Measurements from ENCODE around the gene MED25. TPM values are rescaled to one million over a fixed set of nuclear protein-coding genes. Genes with fewer than 3 reads are reported as not detected.

Gene MED25
- total RNA-seq, 1 donor from 2014 or later: 9.9 TPM

DNA sequence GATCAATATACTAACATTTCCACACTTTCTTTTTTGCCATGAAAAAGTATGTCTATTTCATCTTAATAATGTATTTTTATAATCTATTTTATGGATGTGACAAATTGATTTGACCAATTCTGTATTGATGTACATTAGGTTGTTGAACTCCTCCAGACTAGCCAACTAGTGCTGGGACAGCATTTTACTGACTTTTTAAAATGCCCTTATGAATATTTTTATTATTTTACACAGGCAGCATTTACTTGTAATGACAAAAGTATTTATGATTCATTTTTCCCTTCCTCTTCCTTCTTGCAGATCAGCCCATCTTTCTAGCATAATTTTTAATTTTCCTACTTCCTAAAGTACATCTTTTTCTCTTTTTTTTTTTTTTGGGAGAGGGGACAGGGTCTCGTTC is 4.1 kb upstream of the MED25 start:
- peak in 1 of 2 donors; percentile 12 for DNase-seq (ENCODE audit: low read depth in 2 of 2)

DNA sequence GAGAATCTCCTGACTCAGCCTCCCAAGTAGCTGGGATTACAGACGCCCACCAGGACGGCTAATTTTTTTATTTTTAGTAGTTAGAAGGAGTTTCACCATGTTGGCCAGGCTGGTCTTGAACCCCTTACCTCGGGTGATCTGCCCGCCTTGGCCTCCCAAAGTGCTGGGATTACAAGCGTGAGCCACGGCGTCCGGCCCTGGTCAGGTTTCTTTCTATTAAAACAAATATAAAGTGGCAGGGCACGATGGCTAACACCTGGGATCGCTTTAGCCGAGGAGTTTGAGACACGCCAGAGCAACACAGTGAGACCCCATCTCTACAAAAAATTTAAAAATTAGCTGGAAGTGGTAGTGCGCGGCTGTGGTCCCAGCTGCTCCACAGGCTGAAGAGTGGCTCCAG is 1.5 kb upstream of the MED25 start:
- no peak for DNase-seq (ENCODE audit: low read depth in 2 of 2)

DNA sequence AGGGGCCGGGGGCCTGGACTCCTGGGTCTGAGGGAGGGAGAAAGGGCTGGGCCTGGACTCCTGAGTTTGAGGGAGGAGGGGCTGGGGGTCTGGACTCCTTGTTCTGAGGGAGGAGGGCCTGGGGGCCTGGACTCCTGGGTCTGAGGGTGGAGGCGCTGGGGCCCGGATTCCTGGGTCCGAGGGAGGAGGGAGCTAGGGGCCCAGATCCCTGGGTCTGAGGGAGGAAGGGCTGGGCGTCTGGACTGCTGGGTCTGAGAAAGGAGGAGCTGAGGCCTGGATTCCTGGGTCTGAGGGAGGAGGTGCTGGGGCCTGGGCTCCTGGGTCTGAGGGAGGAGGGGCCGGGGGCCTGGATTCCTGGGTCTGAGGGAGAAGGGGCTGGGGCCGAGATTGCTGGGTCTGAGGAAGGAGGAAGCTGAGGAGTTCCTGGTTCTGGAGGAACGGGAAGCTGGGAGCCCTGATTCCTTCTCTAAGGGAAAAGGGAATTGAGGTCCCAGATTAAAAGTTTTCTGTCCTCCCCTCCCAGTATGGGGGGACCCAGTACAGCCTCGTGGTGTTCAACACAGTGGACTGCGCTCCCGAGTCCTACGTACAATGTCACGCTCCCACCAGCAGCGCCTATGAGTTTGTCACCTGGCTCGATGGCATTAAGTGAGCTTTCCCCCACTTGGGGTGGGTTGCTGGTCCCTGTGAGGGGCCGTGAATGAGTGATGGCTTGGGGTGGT is 721 bp downstream of the MED25 start:
- peak in 1 of 2 donors; percentile 18 for DNase-seq (ENCODE audit: low read depth in 2 of 2)

DNA sequence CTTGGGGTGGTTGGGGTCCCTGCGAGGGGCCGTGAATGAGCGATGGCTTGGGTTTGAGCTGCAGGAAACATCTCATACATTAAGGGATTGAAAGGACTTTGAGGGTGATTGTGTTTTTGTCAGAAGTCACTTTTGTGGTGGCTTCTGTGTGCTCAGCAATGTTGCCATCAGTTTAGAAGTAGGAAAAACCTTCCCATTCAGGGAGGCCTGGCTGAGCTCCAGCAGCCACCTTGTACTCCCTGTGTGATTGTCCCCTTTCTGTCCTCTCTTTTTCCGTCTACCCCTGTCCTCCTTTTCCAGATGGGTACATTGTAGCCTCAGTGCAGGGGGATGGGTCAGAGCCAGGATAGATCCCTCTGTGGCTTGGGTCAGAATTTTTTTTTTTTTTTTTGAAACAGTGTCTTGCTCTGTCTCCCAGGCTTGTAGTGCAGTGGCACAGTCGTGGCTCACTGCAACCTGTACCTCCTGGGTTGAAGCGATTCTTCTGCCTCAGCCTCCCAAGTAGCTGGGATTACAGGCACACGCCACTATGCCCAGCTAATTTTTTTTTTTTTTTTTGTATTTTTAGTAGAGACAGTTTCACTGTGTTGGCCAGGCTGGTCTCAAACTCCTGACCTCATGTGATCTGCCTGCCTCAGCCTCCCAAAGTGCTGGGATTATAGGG is 1.5 kb downstream of the MED25 start:
- peak in 1 of 2 donors; percentile 20 for DNase-seq (ENCODE audit: low read depth in 2 of 2)

DNA sequence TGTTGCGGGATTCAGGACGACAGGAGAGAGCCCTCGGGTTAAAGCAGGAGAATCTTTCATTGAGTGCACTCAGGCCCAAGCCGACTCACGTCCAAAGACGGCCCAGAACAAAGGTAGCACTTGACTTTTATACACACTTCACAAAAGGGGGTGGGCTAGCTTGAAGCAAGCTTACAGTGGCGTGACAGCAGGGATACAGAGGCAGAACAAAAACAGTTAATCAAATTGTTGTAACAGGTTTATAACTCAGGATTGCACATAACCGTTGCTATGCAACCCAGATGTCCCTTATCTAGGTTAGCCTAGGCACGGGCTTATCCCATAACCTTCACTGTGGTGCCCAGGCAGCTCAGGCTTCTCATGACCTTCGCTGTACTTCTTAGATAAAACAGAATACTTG is 2.0 kb downstream of the MED25 start:
- no peak for DNase-seq (ENCODE audit: low read depth in 2 of 2)

DNA sequence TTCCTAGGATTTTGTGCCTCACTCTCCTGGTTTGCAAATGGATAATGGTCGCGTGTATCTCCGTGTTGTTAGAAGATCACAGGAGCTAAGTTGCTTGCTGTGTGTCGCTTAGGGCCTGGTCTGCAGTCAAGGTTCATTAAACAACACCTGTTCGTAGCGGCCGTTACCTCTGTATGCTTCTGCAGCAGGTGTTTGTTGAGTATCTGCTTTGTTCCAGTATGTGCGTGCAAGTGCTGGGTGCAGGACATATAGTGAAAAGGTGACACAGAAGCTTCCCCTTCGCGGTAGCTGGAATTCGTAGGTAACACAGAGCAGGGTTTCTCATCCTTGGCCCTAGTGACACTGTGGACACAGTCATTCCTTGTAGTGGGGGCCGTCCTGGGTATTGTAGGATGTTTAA is 5.4 kb downstream of the MED25 start:
- DNase-seq (ENCODE audit: low read depth in 2 of 2): no peak

DNA sequence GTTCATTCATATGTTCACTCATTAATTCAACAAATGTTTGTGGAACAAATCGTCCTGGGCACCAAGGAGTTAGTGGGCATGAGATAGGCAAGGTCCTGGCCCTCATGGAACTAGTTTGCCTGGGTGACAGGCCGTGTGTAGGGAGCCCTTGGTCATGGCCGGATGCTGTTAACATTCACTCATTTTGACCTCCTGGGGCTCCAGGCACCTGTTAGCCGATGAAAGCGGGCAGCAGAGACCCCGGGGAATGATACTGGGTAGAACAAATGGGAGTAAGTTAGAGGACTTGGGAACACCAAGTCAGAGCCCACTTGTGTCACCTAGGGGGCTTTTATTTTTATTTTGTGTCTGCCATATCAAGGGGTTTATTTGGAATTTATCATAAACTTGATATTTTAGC is 6.6 kb downstream of the MED25 start:
- no peak for DNase-seq (ENCODE audit: low read depth in 2 of 2)

DNA sequence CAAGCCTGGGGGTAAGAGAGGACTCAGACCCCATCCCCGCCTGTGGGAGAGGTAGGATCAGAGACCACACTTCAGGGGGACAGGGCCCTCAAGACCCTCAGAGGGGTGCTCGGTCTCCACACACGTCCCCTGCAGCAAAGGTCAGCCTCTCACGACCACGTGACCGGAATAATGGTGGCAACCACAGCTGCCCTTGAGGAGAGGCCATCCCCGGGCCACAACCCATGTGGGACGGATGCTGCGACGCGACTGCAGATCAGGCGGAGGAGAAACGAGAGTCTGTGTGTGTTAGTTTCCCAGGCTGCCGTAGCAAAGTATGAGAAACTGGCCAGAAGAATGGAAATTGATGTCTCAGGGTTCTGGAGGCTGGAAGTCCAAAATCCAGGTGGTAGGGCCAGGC is 8.9 kb downstream of the MED25 start:
- no peak for DNase-seq (ENCODE audit: low read depth in 2 of 2)

DNA sequence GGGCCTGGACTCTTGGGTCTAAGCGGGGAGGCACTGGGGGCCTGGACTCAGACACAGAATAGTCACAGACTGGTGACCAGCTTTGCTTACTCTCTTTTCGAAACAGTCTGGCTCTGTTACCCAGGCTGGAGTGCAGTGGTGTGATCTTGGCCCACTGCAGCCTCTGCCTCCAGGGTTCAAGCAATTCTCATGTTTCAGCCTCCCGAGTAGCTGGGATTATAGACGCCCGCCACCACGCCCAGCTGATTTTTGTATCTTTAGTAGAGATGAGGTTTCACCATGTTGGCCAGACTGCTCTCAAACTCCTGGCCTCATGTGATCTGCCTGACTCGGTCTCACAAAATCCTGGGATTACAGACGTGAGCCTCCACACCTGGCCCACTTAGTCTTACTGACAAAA is 11.1 kb downstream of the MED25 start:
- no peak for DNase-seq (ENCODE audit: low read depth in 2 of 2)

DNA sequence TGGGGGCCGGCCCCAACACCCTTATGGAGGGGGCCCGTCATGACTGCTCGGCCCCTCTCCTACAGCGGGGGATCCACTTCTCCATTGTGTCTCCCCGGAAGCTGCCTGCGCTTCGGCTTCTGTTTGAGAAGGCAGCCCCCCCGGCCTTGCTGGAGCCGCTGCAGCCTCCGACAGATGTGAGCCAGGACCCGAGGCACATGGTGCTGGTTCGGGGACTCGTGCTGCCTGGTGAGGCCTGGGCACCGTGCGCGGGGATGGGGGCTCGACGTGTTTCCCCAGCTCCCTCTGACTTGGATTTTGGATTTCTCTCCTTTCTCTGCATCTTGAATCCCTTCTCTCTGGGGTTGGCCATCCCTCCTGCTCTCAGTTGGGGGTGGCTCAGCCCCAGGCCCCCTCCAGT is 11.6 kb downstream of the MED25 start:
- DNase-seq (ENCODE audit: low read depth in 2 of 2): no peak

DNA sequence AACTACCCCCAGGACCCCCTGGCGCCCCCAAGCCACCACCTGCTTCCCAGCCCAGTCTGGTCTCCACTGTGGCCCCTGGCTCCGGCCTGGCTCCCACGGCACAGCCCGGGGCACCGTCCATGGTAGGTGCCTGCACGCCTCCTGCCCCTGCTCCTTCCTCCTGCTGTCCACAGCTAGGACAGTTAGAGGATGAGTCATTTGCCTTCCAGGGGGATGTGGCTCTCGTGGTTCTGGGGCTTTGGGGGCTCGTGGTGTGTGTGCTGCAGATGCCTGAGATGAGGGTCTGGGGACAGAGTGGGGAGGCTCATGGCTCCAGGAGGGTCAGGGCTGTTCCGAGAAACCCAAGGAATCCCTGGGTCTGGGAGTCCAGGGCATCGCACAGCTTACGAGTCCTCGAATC is 12.7 kb downstream of the MED25 start:
- DNase-seq (ENCODE audit: low read depth in 2 of 2): no peak

DNA sequence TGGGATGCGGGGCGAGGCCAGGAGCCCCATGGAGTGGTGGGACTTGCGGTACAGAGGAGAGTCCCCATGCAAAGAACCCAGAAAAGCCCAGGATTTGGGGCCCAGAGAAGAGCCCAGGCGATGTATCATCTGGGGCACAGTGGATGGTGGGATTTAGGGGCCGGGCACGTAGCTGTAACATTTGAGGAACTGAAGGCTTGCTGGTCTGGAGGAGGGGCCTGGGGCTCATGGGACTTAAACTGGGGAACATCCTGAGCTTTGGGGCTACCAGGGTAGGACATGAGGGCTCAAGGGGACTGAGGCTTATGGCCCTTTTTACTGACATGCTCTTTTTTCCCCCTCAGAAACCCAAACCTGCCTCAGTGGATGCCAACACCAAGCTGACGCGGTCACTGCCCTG is 13.5 kb downstream of the MED25 start:
- no peak for DNase-seq (ENCODE audit: low read depth in 2 of 2)

DNA sequence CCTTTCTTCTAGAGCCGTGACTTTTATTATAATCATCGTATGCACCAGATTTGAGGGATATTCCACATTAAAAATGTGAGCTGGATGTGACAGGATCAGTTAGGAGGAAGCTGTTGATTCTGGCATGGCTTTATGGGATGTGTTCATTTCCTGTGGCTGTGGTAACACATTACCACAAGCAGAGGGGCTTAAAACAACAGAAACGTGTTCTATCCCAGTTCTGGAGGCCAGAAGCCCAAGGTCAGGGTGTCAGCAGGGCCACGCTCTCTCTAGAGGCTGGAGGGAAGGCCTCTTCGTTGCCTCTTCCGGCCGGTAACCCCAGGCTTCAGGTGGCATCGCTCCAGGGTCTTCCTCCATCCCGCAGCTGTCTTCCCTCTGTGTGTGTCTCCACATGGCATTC is 14.5 kb downstream of the MED25 start:
- peak; percentile 36 to 92 for DNase-seq (ENCODE audit: low read depth in 2 of 2)

DNA sequence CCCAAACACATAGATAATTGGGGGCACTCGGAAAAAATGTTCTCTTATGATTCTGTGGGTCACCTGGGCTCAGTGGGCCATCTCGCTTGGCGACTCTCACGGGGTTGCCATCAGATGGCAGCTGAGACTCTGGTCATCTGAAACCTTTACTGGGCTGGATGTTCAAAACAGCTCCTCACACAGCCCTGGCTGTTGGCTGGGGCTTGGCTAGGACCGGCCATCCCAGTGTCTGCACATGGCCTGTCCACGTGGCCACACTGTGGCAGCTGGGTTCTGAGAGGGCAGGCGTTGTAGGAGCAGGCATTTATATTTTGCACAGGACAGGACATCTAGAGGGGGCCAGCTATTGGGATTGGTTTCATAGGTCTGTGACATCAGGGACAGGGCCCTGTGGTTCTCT is 15.5 kb downstream of the MED25 start:
- no peak for DNase-seq (ENCODE audit: low read depth in 2 of 2)

DNA sequence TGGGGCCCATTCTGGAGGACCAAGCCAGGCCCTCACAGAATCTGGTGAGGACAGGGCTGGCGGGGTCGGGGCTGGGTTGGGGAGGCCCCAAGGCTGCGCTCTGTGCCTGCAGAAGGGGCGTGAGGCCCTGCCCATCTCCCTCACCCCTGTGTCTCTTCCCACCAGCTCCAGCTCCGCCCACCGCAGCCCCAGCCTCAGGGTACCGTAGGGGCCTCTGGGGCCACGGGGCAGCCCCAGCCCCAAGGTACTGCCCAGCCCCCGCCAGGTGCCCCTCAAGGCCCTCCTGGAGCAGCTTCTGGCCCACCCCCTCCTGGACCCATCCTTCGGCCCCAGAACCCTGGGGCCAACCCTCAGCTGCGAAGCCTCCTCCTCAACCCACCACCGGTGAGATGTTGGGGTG is 17.5 kb downstream of the MED25 start:
- DNase-seq (ENCODE audit: low read depth in 2 of 2): no peak

DNA sequence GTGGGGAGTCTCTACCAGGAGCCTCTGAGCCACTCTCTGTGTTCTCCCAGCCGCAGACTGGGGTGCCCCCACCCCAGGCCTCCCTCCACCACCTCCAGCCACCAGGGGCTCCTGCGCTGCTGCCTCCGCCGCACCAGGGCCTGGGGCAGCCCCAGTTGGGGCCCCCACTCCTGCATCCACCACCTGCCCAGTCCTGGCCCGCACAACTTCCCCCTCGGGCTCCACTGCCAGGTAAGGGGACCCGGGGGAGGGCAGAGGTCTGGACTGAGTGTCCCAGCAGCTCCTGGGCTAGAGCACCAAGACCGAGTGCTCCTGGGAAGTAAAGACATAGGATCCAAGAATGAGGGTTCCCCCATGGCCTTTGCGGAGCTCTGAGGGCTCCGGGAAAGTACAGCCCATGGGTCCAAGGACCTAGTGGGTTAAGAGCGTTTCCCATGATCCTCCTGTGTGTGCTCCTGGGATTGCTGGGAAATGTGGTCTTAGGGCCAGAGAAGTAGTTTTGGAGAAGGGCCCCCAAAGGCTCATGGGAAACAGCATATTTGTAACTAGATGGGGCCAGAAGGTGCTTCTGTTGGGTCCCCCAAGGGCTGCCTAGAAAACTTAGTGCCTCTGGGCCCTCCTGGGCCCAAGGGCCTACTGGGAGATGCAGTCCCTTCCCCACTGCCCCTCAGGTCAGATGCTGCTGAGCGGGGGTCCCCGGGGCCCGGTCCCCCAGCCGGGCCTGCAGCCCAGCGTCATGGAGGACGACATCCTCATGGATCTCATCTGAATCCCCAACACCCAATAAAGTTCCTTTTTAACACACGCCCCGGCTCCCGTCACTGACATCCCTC is 18.3 kb downstream of the MED25 start:
- DNase-seq (ENCODE audit: low read depth in 2 of 2): no peak

DNA sequence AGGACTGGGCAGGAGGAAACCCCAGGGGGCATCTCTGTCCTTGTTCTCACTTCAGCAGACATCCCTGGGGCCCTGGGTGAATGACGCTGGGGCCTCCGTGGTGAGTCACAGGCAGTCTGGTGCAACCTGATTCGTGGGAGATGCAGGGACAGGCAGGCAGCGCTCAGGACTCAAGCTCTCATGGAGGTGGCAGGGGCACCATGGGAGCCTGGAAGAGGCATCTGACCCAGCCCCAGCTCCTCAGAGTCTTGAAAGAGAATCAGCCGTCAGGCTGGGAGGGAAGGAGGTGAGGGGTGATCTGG is 18.9 kb downstream of the MED25 start:
- DNase-seq (ENCODE audit: low read depth in 2 of 2): no peak

DNA sequence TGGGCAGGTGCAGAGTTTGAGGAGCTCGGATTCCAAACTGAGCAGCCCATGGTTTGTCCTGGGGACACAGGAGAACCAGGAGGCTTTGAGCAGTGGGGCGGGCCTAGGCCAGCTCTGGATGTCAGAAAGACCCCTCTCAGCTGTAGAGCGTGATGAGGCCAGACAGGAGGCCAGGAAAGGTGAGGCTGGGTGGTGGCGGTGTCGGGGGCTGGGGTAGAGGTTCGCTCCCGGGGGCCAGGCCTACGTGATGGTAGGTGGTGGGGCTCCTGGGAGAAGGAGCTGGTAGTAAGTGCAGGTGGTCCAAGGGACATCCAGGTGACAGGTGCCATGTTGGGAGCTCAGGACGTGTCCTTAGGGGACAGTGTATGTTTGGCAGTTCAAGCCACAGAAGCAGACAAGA is 19.3 kb downstream of the MED25 start:
- DNase-seq (ENCODE audit: low read depth in 2 of 2): no peak

DNA sequence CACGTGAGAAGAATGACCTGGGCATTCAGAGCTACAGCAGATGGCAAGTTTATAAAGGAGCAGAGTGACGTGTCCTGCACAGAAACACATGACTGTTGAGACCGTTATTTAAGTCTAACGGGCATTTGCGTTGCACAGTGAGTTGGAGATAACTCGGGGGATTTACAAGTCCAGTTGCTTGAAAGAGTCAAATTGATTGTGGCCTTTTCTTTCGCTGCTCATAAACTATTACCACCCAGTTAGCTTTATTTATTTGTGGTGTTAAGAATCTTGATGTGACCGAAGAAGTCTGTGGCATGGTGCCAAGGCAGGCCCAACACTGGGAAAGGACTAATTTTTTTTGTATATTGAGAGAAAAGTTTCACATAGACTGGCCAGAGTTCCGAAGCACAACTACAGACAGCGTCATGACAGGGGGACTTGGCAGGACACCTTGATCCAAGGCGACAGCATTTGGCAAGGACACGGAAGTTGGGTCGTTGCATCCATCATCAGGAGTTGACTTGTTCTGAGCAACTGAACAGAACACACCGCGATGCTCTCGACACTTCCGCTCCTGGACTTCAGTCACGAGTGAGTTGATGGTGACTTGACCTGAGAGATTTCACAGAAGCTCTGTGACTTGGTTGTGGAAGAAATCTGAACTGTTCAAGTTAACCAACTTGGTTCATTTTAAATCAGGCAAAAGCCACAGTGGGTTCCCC is 20.9 kb downstream of the MED25 start:
- DNase-seq (ENCODE audit: low read depth in 2 of 2): no peak

DNA sequence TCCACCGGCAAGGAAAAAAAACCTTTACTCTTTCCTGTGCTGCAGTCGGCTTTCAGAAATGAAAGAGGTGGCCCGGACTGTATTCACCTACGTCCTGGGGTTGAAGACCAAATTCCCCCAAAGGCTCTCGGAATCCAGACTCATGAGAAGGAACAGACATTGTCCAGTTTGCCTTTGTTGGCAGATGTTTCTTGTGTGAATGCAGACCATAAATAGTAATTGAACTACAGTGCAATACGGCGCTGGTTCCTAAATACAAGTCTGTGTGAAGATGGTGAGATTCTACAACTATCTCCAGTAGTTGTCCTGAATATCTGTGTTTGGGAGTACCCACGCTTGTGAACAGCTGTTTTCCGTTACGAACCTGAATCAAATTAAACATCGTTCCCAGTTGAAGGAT is 21.6 kb downstream of the MED25 start:
- DNase-seq (ENCODE audit: low read depth in 2 of 2): no peak

DNA sequence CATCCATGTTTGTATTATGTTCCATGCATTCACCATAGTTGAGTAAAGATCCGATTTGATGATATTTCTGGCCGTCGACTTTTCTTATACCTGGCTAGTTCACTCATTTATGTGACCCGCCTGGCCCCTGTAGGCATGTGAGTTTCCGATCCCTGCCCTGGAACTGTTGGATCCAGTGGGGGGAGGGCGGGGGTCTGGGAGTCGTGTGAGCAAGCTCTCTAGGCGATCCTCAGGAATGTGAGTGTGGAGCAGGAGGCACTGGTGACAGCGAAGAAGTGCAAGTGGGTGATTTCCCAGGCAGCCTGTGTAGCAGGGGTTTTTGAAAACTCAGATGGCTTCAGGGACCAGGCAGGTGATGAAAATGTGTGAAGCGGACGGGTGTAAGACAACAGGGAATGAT is 22.2 kb downstream of the MED25 start:
- no peak for DNase-seq (ENCODE audit: low read depth in 2 of 2)

DNA sequence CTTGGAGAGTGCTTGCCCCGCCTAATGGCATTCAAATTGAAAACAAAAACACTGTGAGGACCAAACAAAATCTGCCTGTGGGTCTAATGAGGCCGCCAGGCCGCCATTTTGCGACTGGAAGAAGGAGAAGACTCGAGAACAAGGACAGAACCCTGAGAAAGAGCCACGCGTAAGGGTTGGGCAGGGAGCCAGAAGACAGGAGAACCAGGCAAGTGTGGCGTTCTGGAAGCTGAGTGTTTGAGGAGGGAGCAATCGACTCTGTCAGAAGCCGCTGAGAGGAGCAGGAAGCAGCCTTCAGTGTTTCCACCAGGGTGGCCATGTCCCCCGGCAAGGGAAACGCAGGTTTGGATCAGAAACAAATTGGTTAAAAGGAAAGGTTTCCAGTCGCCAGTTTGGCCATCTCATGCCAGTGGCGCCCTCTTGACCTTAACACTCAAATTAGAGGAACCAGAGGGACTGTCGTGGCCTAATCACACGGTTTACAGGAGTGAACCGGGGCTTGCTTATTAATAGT is 22.7 kb downstream of the MED25 start:
- DNase-seq (ENCODE audit: low read depth in 2 of 2): no peak
